B cell (primary cell): ENCODE measurements around the gene RRAD. TPM values are rescaled to one million over a fixed set of nuclear protein-coding genes. Genes with fewer than 3 reads are reported as not detected.

Source experiments
- ATAC-seq: fragments of 200-7000 bp; cut with Tn5 transposase; one replicate; pipeline ENCODE4 v1.10.0; 2021; ENCODE audit warnings: low read depth, mild to moderate bottlenecking, moderate number of reproducible peaks, moderate library complexity
- CTCF ChIA-PET: fragments of 350-600 bp; sonication (Branson Sonifier 250); formaldehyde crosslinking; loops from one replicate; lab custom pipeline; 2021; ENCODE audit warnings: antibody characterized with exemption, inconsistent platforms; lab: Charles Lee
- POLR2A ChIA-PET: fragments of 350-600 bp; sonication (Branson Sonifier 250); formaldehyde crosslinking; loops from one replicate; lab custom pipeline; 2021; ENCODE audit warnings: antibody characterized with exemption; lab: Charles Lee
- DNase-seq: peaks from one replicate; pipeline ENCODE4 v3.0.0; 2013
- H2AFZ ChIP-seq: 2 replicates; pipeline ENCODE4 v1.6.1; 2012; ENCODE audit warnings: mild to moderate bottlenecking, low read depth, low read length; ENCODE audit not compliant: insufficient read depth, poor library complexity, severe bottlenecking
- H3K27ac ChIP-seq, 2 donors: 1 replicate in 1 of 2; 2 replicates in 1 of 2; pipeline ENCODE4 v1.5.1; 2012 to 2013; ENCODE audit warnings: low read length in 2 of 2, mild to moderate bottlenecking in 2 of 2, moderate library complexity in 1 of 2
- H3K27me3 ChIP-seq, 4 experiments: fragments of 200-600 bp in 1 of 4; sonication (generic) in 1 of 4; replicated peaks in 1 of 4; 1 replicate in 2 of 4; 2 replicates in 2 of 4; pipeline versions ENCODE4 v1.6.1 to v1.7.0; 2013 to 2016; ENCODE audit warnings: low read length in 3 of 4, mild to moderate bottlenecking in 2 of 4, mixed read lengths in 1 of 4, moderate library complexity in 1 of 4; ENCODE audit not compliant: insufficient read depth in 4 of 4, control insufficient read depth in 3 of 4; ENCODE audit errors: control extremely low read depth in 1 of 4
- H3K36me3 ChIP-seq, 2 experiments: replicated peaks in 1 of 2; 1 replicate in 1 of 2; 2 replicates in 1 of 2; pipeline versions ENCODE4 v1.6.1 to v1.7.1; 2013; ENCODE audit warnings: low read length in 1 of 2; ENCODE audit not compliant: insufficient read depth in 2 of 2, control insufficient read depth in 1 of 2; ENCODE audit errors: control extremely low read depth in 1 of 2, extremely low read depth in 1 of 2
- H3K4me1 ChIP-seq, 2 donors: fragments of 200-600 bp in 1 of 2; sonication (generic) in 1 of 2; 1 replicate in 1 of 2; 2 replicates in 1 of 2; pipeline versions ENCODE4 v1.5.1 to v1.6.1; 2013 to 2017; ENCODE audit warnings: low read length in 2 of 2; ENCODE audit not compliant: control insufficient read depth in 2 of 2, insufficient read depth in 2 of 2
- H3K4me2 ChIP-seq: replicated peaks from 2 replicates; pipeline ENCODE3; 2012; ENCODE audit warnings: mild to moderate bottlenecking, low read depth, low read length; ENCODE audit not compliant: poor library complexity, severe bottlenecking
- H3K4me3 ChIP-seq, 5 experiments: fragments of 200-600 bp in 1 of 5; sonication (generic) in 1 of 5; 1 replicate in 3 of 5; 2 replicates in 2 of 5; pipeline versions ENCODE4 v1.5.1 to v1.7.0; 2011 to 2016; ENCODE audit warnings: low read length in 4 of 5, mild to moderate bottlenecking in 4 of 5, low read depth in 2 of 5, control low read depth in 1 of 5, moderate library complexity in 1 of 5; ENCODE audit not compliant: insufficient read depth in 1 of 5; ENCODE audit errors: control extremely low read depth in 1 of 5, extremely low read depth in 1 of 5
- H3K79me2 ChIP-seq: fragments of 200-600 bp; sonication (generic); one replicate; pipeline ENCODE4 v1.6.0; 2016; ENCODE audit warnings: low read length; ENCODE audit not compliant: control insufficient read depth, insufficient read depth
- H3K9ac ChIP-seq: fragments of 200-600 bp; sonication (generic); 2 replicates; pipeline ENCODE4 v1.6.1; 2017; ENCODE audit warnings: mild to moderate bottlenecking, low read length, moderate library complexity
- H3K9me3 ChIP-seq, 3 donors: one replicate each; pipeline versions ENCODE4 v1.6.1 to v1.7.1; 2013; ENCODE audit warnings: low read length in 2 of 3; ENCODE audit not compliant: control insufficient read depth in 2 of 3, insufficient read depth in 1 of 3; ENCODE audit errors: control extremely low read depth in 1 of 3
- H4K20me1 ChIP-seq: 2 replicates; pipeline ENCODE4 v1.6.0; 2012; ENCODE audit warnings: mild to moderate bottlenecking, low read length; ENCODE audit not compliant: insufficient read depth, control insufficient read depth, poor library complexity, severe bottlenecking
- H3K27ac Mint-ChIP-seq: one replicate; pipeline ENCODE4 v1.8.0; 2021; ENCODE audit warnings: mixed read lengths
- H3K27me3 Mint-ChIP-seq: one replicate; pipeline ENCODE4 v1.8.0; 2021; ENCODE audit warnings: mixed read lengths
- H3K4me1 Mint-ChIP-seq: one replicate; pipeline ENCODE4 v1.8.0; 2021; ENCODE audit warnings: mixed read lengths
- H3K4me3 Mint-ChIP-seq: one replicate; pipeline ENCODE4 v1.8.0; 2021; ENCODE audit warnings: mixed read lengths
- H3K9me3 Mint-ChIP-seq: one replicate; pipeline ENCODE4 v1.8.0; 2022; ENCODE audit warnings: mixed read lengths; ENCODE audit not compliant: insufficient read depth
- EZH2 ChIP-seq: IDR thresholded peaks from 2 replicates; pipeline ENCODE4 v1.6.1; 2012; ENCODE audit warnings: borderline replicate concordance, low read depth, mild to moderate bottlenecking, moderate library complexity, low read length; ENCODE audit not compliant: insufficient read depth, poor library complexity, severe bottlenecking
- WGBS: methylation state at CpG from one replicate; pipeline ENCODE4 v1.1.5; 2013; ENCODE audit warnings: missing lambda C conversion rate; ENCODE audit not compliant: insufficient coverage; 5-methylcytosine and 5-hydroxymethylcytosine counted together
- intact Hi-C: fragments of 100-400 bp; cut with micrococcal nuclease; formaldehyde crosslinking; loops from one replicate; pipeline ENCODE4 v1.10.0; 2022
- polyA plus RNA-seq: library from polyadenylated mRNA; depleted of rRNA; stranded (reverse); fragments of >200 nt; gene quantifications from 2 replicates; pipeline ENCODE4 v1.2.3, GENCODE V29; 2012
- total RNA-seq, 2 donors: library from RNA; stranded (reverse); fragments of 120-200 nt in 1 of 2; gene quantifications; 1 replicate in 1 of 2; 2 replicates in 1 of 2; pipeline versions ENCODE4 v1.2.3 to v1.2.4, GENCODE V29; 2013 to 2022
- TF ChIP-seq, protein P1 (sequence below): fragments of 200-600 bp; IDR thresholded peaks from one replicate; pipeline ENCODE4 v1.8.0; 2022; ENCODE audit warnings: antibody characterized with exemption, mild to moderate bottlenecking

Gene RRAD
- total and polyA plus RNA-seq, 2 donors (not counting 1 experiment from before 2014, with no cell fraction given): 0.64 to 1.9 TPM

GRCh38 chr16:66915041-66915440 is 10.3 kb downstream of the RRAD start:
- peaks cover 0 to 2% (median 0%) of the 10 kb centered on the region in 4 experiments for H3K27me3 ChIP-seq
- H2AFZ ChIP-seq: no peak overlapping the region
- ChIA-PET CTCF (no interaction called here), POLR2A (no interaction called here)
- H3K4me3 ChIP-seq: no peak overlapping the region
- intact Hi-C loops: no loop called here
- WGBS: no CpG with 5 or more reads among the region's 7 CpGs
- no peaks in the 10 kb centered on the region for H3K36me3 ChIP-seq
- no peaks in the 10 kb centered on the region for H3K4me1 ChIP-seq
- no peak overlapping the region for H3K9ac ChIP-seq
- Mint-ChIP-seq H3K27me3 (peaks cover 10% of the 10 kb centered on the region), H3K4me3 (no peak overlapping the region), H3K27ac (no peak overlapping the region), H3K4me1 (no peaks in the 10 kb centered on the region), H3K9me3 (no peaks in the 10 kb centered on the region)
- no peak for DNase-seq
- H3K9me3 ChIP-seq: no peaks in the 10 kb centered on the region
- H3K4me2 ChIP-seq: no peak overlapping the region
- no peaks in the 10 kb centered on the region for H4K20me1 ChIP-seq
- no peak for ATAC-seq
- no peak overlapping the region for H3K27ac ChIP-seq
- TF ChIP-seq EZH2: no peak
- TF ChIP-seq, protein P1, sequence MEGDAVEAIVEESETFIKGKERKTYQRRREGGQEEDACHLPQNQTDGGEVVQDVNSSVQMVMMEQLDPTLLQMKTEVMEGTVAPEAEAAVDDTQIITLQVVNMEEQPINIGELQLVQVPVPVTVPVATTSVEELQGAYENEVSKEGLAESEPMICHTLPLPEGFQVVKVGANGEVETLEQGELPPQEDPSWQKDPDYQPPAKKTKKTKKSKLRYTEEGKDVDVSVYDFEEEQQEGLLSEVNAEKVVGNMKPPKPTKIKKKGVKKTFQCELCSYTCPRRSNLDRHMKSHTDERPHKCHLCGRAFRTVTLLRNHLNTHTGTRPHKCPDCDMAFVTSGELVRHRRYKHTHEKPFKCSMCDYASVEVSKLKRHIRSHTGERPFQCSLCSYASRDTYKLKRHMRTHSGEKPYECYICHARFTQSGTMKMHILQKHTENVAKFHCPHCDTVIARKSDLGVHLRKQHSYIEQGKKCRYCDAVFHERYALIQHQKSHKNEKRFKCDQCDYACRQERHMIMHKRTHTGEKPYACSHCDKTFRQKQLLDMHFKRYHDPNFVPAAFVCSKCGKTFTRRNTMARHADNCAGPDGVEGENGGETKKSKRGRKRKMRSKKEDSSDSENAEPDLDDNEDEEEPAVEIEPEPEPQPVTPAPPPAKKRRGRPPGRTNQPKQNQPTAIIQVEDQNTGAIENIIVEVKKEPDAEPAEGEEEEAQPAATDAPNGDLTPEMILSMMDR: no peak
- no peaks in the 10 kb centered on the region for H3K79me2 ChIP-seq

DNA sequence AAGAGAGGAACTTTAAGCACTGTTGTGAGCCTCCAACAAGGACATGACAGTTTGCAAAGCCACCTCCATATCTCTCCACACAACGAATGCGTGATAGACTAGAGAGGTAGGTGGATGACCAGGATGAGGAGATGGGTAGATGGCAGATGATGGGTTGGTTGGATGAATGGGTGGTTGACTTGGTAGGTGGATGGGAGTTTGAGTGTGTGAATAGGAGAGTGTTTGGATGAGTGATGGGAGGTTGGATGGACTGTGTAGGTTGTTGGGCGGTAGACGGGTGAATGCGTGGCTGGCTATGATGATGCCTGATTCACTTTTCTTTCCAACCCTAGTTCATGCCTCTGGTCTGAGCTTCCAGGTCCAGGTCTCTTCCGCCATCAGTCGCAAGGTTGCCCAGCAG is 10.8 kb downstream of the RRAD start:
- intact Hi-C loops: no loop called here
- peaks cover 10% of the 10 kb centered on the region for H3K27me3 Mint-ChIP-seq
- TF ChIP-seq, protein P1: no peak
- TF ChIP-seq EZH2: no peak
- H3K4me1 Mint-ChIP-seq: no peaks in the 10 kb centered on the region
- Histone ChIP-seq H2AFZ (no peak overlapping the region), H3K27ac (no peak overlapping the region), H4K20me1 (no peaks in the 10 kb centered on the region), H3K4me2 (no peak overlapping the region), H3K36me3 (no peaks in the 10 kb centered on the region), H3K79me2 (no peaks in the 10 kb centered on the region), H3K4me1 (no peaks in the 10 kb centered on the region), H3K9me3 (no peaks in the 10 kb centered on the region), H3K27me3 (no peaks in the 10 kb centered on the region), H3K4me3 (no peak overlapping the region), H3K9ac (no peak overlapping the region)
- ChIA-PET CTCF (no interaction called here), POLR2A (no interaction called here)
- no peak overlapping the region for H3K27ac Mint-ChIP-seq
- H3K9me3 Mint-ChIP-seq: no peaks in the 10 kb centered on the region
- DNase-seq (no peak), ATAC-seq (no peak)
- 100% methylated on average over 2 of the region's 7 CpGs for WGBS
- no peak overlapping the region for H3K4me3 Mint-ChIP-seq
